Neutrophil (primary cell): ENCODE measurements around the gene IRF2BPL.

Experiments used
- H3K27ac ChIP-seq: fragments of 200-600 bp; sonication (generic); 2 replicates; pipeline ENCODE4 v1.5.1; 2016; ENCODE audit warnings: mild to moderate bottlenecking, moderate library complexity
- H3K27me3 ChIP-seq: fragments of 200-600 bp; sonication (generic); 2 replicates; pipeline ENCODE4 v1.6.0; 2016; ENCODE audit warnings: mild to moderate bottlenecking
- H3K36me3 ChIP-seq: fragments of 200-600 bp; sonication (generic); 2 replicates; pipeline ENCODE4 v1.5.1; 2017
- H3K4me1 ChIP-seq, 2 experiments: fragments of 200-600 bp in 1 of 2; sonication (generic) in 1 of 2; 1 replicate in 1 of 2; 2 replicates in 1 of 2; pipeline versions ENCODE4 v1.5.1 to v1.6.1; 2013 to 2016; ENCODE audit warnings: low read depth in 1 of 2, low read length in 1 of 2, mild to moderate bottlenecking in 1 of 2, moderate library complexity in 1 of 2; ENCODE audit not compliant: control insufficient read depth in 1 of 2, insufficient read depth in 1 of 2
- H3K4me3 ChIP-seq, 2 experiments: fragments of 200-600 bp in 1 of 2; sonication (generic) in 1 of 2; 1 replicate in 1 of 2; 2 replicates in 1 of 2; pipeline ENCODE4 v1.5.1; 2013 to 2016; ENCODE audit warnings: low read depth in 1 of 2, low read length in 1 of 2, mild to moderate bottlenecking in 1 of 2, moderate library complexity in 1 of 2
- H3K9me3 ChIP-seq: fragments of 200-600 bp; sonication (generic); 2 replicates; pipeline ENCODE4 v1.5.1; 2016
- CTCF ChIP-seq: fragments of 200-600 bp; sonication (generic); IDR thresholded peaks from 2 replicates; pipeline ENCODE4 v1.5.1; 2016; ENCODE audit warnings: antibody characterized with exemption

Gene IRF2BPL

DNA sequence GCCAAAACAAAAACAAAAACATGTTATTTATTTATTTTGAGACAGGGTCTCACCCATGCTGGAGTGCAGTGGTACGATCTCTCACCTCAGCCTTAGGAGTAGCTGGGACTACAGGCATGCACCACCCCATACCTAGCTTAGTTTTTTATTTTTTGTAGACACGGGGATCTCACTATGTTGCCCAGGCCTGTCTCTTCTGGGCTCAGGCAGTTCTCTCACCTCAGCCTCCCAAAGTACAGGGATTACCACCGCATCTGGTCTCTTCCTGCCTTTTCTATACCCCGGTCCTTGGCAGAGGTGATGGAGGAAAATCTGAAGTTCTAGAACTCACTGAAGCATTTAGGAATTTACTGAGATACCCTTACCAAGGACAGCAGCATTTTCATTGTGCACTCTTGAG lies 6.8 kb upstream of the IRF2BPL start:
- Histone ChIP-seq H3K27ac (no peak overlapping the region), H3K27me3 (no peaks in the 10 kb centered on the region), H3K4me1 (peaks cover 59 to 63% of the 10 kb centered on the region in 2 experiments), H3K9me3 (no peaks in the 10 kb centered on the region), H3K4me3 (no peak overlapping the region), H3K36me3 (no peaks in the 10 kb centered on the region)
- no peak for TF ChIP-seq CTCF

DNA sequence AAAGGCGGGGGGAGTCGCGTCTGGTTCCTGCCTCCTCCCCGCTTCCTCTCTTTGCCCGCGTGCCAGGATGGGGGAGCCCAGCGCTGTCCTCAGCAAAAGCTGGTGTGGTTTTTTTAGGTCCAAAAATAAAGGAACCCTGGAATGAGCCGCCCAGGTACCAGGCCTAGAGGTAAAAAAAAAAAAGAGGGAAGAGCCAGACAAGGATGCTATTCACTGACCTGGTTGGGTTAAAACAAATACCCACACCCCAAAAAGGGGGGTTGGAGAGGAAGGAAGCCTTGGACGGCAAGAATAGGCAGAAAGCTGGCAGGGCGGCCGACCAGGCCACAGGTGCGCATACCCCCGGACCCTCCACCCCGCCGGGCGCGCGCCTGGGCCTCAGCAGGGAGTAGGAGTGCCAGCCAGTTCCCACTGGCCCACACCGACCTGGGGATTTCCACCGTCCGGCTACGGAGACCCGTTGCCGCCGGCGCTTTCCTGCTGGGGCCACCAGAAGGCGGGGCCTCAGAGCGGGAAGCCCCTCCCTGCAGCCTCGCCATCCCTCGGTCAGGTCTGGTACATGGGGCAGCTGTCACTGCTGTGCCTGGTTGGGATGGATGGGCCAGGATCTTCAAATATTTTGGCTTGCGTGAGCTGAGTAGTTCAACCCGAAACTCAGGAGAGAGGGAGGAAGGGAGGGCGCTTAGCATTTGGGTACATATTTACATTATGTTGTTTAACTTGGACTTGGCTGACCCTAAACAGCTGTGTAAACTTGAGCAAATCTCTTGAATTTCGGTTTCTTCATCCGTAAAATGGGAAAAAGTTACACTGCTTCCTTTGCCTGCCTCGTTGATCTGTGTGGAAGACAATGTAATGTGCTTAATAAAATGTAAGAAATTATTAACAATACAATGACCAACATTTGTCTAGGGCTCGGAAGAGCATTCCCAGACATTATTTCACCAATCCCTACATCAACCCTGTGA lies 5.4 kb upstream of the IRF2BPL start:
- peaks cover 57 to 63% of the 10 kb centered on the region in 2 experiments for H3K4me1 ChIP-seq
- H3K36me3 ChIP-seq: no peaks in the 10 kb centered on the region
- peak overlapping the region; percentile 70 to 78 for H3K4me3 ChIP-seq
- no peaks in the 10 kb centered on the region for H3K9me3 ChIP-seq
- TF ChIP-seq CTCF: peak; percentile 6
- H3K27ac ChIP-seq: peak overlapping the region; percentile 90
- no peaks in the 10 kb centered on the region for H3K27me3 ChIP-seq

DNA sequence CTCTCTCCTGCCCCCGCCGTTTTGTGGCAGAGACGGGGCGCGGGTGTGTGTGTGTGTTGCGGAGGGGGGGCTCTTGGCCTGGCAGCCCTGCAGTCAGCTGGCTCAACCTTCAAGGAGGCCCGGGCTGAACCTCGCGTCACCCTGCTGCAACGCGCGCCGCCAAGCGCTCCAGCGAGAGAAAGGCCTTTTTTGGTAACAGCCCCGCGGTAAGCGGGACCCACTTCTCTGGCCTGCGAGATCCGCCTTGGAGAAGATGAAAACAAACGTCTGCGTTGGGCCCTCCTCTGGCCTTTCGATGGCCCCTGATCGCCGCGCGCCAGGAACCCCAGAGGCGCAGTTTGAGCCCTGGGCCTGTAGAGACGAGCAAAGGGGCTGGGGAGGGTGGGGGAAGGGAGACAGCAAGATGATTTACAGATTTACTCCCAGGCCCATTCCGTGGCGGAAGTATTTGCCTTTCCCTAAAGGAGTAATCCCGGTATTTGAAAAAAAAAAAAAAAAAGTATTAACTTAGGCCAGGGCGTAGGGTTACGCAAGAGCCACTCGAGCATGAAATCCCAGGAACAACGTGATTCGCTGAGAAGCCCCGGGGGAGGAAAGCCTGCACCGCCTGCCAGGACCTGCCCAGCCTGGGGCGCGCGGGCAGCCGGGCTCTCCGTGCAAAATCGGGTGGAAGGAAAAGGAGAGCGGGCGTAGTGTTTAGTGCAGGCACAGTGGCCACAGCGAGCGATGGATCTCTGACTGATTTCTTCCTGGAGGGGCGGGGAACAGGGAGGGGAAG lies 4.5 kb upstream of the IRF2BPL start:
- Histone ChIP-seq H3K4me3 (peak overlapping the region; percentile 70 to 78), H3K27me3 (no peaks in the 10 kb centered on the region), H3K36me3 (no peaks in the 10 kb centered on the region), H3K9me3 (no peaks in the 10 kb centered on the region), H3K4me1 (peaks cover 52 to 56% of the 10 kb centered on the region in 2 experiments), H3K27ac (peak overlapping the region; percentile 90)
- TF ChIP-seq CTCF: no peak

- Histone ChIP-seq H3K36me3 (no peaks in the 10 kb centered on the region), H3K27me3 (no peaks in the 10 kb centered on the region), H3K4me3 (peak overlapping the region; percentile 70 to 78), H3K27ac (peak overlapping the region; percentile 90), H3K9me3 (no peaks in the 10 kb centered on the region), H3K4me1 (peaks cover 46 to 50% of the 10 kb centered on the region in 2 experiments)
- TF ChIP-seq CTCF: no peak
These were observed 4.0 kb upstream of the IRF2BPL start for GRCh38 chr14:77032491-77032843.

DNA sequence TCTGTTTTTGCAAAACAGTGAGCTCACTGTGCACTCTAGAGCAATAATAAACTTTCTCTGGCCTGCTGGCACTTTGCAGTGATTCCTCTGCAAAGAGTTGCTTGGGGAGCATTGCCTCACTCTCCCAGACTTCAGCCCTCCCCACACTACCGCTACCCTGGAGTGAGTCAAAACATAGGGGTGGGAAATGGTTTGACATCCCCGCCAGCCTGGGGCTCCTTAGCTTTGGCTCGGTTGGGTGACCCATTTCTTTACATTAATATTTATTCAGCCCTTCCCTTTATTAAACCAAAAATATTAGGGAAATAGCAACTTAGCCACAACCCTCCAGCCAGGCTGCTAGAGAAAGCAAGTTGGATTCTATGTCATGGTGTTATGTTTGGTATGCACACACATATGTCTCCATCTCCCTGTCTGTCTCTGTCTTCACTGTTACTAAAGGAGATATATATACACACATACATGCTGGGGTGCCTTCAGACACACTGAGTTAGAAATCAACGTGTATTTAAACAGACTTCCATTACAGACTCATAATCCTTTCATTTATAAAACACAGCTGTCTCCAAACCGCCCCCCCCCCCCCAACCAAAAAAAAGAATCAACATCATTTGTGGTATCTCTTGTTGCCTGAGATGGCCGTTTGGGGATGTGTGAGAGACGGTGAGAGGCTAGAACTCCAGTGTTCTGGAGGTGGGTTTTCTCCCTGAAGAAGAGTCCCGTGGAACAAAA lies 3.4 kb upstream of the IRF2BPL start:
- H3K4me1 ChIP-seq: peaks cover 44 to 47% of the 10 kb centered on the region in 2 experiments
- H3K4me3 ChIP-seq: peak overlapping the region; percentile 70 to 78
- no peaks in the 10 kb centered on the region for H3K27me3 ChIP-seq
- H3K36me3 ChIP-seq: no peaks in the 10 kb centered on the region
- peak overlapping the region; percentile 90 for H3K27ac ChIP-seq
- no peak for TF ChIP-seq CTCF
- H3K9me3 ChIP-seq: no peaks in the 10 kb centered on the region
